ENCODE measurements around the gene PCDH8.
A peak's percentile ranks its signal among the peaks of the same experiment; 100 is the strongest.

The PCDH8 gene

DNA sequence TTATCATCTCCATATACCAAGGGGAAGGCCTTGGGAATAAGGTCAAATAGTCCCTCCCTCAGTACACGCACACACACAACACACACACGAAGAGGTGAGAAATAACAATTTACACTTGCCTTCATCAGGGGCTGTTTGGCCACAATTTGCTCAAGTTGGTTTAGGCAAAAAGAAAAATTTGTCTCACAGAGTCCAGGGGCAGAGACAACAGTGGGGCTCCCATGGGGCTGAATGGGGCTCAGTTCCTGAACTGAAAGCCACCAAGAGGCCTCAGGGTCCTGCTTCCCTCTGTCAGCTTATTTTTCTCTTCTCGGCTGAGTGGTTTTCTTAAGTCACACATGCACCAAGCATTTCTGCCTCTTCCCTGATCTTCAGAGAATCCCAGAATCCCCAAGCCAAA is 35.5 kb downstream of the PCDH8 start:
- no peak for DNase-seq

DNA sequence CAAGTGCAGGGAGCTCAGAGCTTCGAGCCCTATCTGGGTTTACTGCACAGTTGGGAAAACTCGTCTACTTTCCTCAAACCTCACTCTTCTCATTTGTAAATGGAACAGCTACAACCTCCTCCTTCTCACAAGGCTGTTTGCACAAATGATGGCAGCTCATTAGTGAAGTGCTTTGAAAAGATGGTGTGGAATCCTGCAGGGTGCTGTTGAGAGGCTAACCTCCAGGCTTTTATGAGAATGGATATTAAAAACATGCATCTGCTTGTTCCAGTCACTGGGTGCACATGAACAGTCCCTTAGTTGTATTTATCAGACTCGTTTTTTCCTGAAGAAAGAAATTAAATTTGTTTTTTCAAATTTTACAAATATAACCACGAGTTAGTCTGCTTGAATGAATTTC is 36.6 kb downstream of the PCDH8 start:
- DNase-seq: no peak

DNA sequence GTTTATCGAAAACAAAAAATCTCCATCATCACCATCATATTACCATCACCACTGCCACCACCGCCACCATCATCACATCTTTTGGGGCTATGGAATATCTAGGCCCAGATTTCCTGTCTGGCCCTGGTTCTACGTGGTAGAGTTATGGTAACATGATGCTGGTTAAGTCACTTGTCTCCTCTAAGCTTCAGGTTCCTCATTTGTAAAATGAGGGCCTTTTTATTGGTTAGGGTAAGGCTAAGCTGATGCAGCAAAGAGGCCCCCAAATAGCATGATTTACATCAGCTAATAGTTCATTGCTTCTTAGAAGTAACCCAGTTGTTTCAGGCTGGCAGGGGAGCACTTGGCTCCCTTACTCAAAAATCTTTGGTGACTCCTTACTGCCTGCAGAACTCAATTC is 37.9 kb downstream of the PCDH8 start:
- DNase-seq: no peak

DNA sequence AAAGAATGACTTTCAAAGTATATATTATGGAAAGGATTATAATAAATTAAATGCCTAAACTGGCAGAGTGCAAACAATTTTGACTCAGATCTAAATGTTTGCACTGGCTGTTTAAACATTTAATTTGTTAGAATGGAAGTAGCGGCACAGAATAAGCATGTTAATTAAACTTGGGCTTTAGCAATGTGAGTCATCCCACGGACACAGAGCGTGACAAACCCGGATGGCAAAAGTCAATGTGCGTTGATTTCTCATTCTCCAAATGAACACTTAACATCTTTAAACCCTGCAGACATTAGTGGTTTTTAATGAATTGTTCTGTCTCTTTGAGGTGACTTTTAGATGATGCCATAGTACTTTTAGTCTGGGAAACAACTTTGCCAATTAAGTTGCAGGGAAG is 38.4 kb downstream of the PCDH8 start:
- DNase-seq: no peak

DNA sequence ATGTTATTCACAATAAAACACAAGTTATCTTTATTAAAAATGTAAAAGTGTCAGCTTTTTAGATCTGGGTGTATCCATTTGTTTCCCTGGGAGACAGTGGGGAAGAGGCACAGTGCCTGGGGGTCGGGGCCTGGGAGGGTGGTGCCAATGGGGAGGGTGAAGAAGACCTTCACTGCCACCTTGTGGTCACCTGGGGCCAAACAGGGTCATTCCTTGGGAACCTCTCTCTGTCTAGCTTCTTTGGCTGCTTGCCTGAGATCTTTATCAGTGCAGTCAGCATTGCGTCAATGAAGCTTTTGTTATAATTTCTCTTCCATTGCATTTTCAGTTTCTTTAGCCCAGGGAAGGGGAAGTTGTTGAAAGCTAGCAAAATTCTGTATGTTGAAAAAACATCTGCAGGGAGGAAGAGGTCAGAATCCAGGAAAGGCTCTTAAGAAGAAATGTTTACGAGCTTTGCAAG is 39.1 kb downstream of the PCDH8 start:
- DNase-seq: peak; percentile 50 to 64 (median 58)

DNA sequence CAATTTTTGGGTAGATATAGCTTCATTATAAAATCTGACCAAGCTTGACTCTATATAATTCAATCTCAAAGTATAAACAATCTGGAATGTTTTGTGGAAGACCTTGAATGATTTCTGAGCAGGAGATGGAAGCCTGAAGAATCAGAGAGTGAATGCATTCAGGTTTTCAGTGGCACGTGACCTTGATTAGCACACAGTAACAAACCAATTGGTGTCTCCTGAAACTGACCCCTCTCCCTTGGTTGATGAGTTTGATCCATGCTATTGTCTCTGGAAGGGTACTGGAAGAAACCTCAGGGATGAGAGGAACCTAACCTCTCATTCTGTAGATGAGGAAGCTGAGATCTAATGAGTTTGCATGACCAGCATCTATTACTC is 39.6 kb downstream of the PCDH8 start:
- no peak for DNase-seq

DNA sequence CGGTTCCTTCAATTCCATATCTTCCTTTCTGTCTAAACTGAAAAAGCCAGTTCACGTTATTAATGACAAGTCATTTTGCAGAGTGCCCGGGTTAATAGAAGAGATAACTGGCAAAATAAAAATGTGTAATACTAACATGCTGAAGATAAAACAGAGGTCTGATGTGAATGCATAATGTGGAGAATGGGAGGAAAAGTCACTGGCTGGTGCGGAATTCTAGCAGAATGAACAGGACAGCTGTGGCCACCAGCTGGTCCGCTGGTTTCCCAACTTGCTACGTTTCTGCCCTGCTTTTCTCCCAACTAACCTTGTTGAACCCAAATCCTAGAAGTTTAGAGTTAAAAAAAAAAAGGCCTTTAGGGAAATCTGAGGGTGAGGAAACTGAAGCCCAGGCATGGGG is 42.4 kb downstream of the PCDH8 start:
- DNase-seq: no peak

DNA sequence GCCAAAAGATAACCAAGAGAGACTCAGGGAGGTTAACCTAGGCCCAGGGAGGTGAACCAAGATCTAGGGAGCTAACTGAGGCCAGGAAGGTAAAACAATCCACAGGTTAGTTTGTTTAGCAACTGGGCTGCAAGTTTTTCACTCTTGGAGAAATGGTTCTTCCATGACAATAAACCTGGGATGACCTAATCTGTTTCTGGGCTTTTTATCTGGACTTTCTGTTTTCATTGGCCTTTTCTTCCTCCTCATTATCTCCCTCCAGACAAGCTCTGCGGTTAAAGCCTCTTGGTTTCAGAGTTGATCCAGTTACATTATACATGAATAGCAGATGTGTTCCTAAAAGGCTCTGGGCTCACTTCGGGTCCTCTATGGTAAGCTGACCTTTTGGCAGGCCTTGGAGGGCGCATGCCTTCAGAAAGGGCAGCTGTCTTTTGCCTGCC is 44.2 kb downstream of the PCDH8 start:
- no peak for DNase-seq

DNA sequence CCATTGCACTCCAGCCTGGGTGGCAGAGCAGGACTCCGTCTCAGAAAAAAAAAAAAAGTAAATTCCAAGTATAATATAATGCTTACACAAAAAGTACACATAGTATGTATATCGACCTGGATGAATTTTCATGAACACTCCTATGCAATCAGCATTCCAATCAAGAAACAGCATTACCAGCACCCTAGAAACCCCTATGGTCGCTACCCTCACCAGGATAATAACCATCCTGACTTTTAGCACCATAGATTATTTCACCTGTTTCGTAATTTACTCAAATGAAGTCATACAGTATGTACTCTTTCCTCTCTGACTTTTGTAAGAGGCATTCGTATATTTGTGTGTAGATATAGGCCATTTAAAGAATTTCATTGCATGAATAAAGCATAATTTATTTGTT is 47.6 kb downstream of the PCDH8 start:
- DNase-seq: no peak

DNA sequence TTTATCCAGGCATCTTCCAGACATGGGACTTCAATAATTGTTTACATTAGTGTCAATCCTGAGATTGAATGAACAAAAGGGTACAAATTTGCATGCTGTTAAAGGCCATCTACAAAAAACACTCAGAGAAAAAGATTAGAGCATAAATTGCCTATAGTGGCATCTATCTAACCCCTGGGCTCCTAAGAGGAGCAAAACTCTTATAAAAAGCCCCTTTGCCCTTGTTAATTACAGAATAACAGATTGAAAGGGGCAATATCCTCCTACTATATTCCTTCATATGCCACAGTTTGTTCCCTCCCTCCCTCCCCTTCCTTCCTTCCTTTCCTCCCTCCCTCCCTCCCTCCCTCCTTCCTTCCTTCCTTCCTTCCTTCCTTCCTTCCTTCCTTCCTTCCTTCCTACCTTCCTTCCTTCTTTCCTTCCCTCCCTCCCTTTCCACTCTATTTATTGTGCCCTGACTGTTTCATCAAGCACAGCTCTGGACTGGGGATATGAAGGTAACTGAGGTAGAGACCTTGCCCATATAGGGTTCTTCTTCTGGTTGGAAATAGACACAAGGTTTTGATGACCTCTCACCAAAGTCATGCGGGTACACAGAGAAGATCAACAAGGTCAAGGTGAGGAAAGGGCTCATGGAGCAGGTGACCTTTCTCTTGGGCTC is 49.5 kb downstream of the PCDH8 start:
- no peak for DNase-seq

DNA sequence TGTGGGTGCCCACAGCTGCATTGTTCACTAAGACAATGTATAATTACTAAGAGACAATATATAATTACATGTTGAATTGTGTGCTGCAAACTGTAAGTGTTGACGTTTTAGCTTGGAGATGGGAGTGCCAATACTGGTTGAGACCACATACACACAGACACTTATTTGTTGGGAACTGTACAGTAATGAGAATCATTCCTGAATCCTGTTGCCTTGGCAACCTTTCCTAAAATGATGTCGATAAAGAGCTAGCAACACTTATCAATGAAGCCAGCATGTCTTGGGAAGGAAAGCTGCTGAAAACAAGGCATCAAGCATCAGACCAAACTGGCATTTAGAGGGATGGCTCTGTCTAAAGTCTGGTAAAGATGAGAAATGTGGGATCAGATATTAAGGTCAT is 51.3 kb downstream of the PCDH8 start:
- DNase-seq: no peak

DNA sequence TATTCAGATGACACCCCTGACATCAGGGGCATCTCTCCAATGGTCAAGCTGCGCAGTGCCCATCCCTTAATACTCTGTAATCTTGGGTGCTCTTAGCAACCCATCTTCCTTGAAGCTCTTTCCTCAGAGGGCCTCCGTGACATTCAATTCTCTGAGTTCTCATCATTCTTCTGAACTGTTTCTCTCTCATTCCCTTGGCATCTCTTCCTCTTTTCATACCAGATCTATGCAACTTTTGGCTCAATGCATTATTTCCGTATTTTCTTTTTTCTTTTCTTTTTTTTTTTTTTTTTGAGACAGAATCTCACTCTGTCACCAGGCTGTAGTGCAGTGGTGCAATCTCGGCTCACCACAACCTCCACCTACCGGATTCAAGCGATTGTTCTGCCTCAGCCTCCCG is 53.9 kb downstream of the PCDH8 start:
- DNase-seq: no peak

DNA sequence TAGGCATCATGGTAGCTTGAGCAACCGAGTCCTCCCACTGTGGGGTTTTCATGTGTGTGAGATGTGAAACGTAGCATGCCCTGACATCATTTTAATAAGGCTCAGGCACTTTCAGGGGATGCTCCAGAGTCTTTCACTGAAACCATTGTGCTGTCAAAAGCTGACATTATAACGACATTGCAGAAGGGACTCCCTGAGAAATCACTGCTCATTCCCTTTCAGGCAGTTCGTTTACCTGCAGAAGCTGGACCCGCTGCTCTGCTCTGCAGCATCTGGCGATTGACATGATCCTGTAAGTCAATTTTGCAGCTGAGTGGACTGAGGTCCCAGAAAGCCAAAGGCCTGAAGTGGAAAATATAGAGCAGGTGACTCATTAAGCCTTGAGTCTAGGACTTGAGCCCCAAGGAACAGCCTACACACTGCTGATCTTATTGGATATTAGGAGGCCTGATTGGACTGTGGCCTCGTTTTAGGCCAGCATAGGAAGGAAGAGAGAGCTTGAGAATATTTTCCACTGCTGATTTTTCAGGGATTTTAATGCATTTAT is 54.9 kb downstream of the PCDH8 start:
- DNase-seq: no peak

Data from suppressor macrophage treated with lipopolysaccharide for 1 hour (primary cell).